ENCODE measurements around the gene RFX4. TPM values are rescaled to one million over a fixed set of nuclear protein-coding genes. Genes with fewer than 3 reads are reported as not detected.

Gene RFX4
- total and polyA plus RNA-seq, 9 of the 15 experiments (the other 6 are each of a cell fraction or from before 2014, with no cell fraction given), result not detected

GRCh38 chr12:106586278-106586802 is 3.5 kb downstream of the RFX4 start (continued):
- TF ChIP-seq RNF219 (CRISPR knock-in tag; IDR thresholded peaks at IDR 0.05) (no peak), E2F6 (IDR thresholded peaks at IDR 0.05; ENCODE audit: borderline replicate concordance in 1 of 2, extremely low read depth in 1 of 2, insufficient read depth in 1 of 2, insufficient read length in 1 of 2, low read depth in 1 of 2, low read length in 1 of 2, poor library complexity in 1 of 2, severe bottlenecking in 1 of 2) (no peak), SIN3A (IDR thresholded peaks at IDR 0.05; ENCODE audit: borderline replicate concordance in 2 of 2, control insufficient read depth in 1 of 2, low read depth in 2 of 2, low read length in 2 of 2) (no peak), E2F3 (CRISPR knock-in tag; IDR thresholded peaks at IDR 0.05) (no peak), MIER1 (IDR thresholded peaks at IDR 0.05; ENCODE audit: low read depth) (no peak), BRCA1 (IDR thresholded peaks at IDR 0.05) (no peak), BRCA1 (CRISPR knock-in tag; IDR thresholded peaks at IDR 0.05) (no peak)
